GM18502 (cell line): ENCODE data around the gene HSPH1.
"Not testable (repeated sequence)": the region's sequence is repeated elsewhere in the genome, so short reads cannot be mapped to it uniquely, and the experiment has no call there.

ENCODE experiments used
- ATAC-seq: cut with Tn5 transposase; IDR thresholded peaks from one replicate; pipeline ENCODE4 v1.9.1; 2021; ENCODE audit warnings: mild to moderate bottlenecking; ENCODE audit not compliant: unreplicated experiment, poor library complexity

The HSPH1 gene

DNA sequence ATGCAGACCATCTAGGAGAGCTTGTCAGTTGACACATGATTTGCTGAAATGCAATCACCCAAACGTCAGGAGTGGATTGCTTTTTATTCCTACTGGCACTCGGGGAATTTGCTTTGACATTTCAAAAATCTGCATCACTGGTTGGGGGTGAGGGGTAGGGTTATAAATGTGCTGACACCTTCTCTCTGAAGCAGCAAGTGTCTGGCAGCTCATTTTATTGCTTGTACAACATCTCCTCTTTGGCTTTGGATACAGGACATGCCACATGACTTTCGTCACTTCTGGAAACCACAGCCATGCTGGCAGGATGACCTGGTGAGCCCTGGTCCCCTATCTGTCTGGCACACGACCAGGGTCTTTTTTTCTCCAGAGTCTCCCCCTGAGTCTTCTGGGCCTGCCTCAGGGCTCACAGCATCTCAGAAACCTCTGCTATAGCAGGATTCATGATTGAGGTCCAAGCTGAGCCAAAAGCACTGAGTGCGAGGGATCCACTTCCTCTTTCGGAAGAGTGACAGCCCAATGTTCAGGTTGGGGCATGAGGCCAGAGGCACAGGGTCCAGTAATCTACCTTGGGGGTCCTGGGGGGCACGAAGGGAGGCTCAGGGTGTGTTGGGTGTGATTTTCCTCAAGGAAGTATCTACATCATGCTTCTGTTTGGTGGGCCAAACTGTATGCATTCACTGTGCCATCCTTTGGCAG is 60.1 kb downstream of the HSPH1 start:
- ATAC-seq = no peak

DNA sequence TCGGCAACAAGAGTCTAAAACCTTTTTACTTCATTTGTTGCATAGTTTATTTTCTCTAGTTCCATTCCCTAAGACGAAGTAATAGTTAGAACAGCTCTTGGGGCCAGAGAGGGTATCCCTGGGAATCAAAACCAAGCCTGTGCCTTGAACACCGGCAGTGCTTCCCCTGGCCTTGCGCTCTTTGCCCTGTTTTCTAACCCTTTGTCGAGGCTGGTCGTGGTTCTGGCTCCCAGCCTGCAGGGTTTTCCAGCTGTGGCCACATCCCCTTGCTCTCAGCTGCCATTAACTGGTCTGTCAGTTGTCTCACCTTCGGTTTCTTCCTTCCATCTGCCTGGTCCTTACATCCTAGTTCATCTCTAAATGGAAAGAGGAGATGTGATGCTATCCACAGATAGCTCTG is 61.0 kb downstream of the HSPH1 start:
- no peak for ATAC-seq

DNA sequence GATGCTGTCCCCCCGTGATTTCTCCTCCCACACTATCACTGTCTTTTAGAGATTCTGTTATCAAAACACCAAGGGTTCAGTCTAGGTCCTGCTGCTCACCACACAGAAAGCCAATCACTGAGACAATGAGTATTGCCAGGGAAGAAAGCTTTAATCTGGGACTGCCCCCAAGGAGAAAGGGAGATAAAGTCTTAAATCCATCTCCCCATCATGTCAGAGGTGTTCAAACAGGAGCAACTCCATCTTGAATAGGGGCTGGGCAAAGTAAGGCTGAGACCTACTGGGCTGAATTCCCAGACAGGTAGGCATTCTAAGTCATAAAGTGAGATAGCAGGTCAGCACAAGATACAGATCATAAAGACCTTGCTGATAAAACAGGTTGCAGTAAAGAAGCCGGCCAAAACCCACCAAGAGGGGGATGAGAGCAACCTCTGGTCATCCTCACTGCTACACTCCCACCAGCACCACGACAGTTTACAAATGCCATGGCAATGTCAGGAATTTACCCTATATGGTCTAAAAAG is 63.7 kb downstream of the HSPH1 start:
- ATAC-seq = not testable (repeated sequence)

DNA sequence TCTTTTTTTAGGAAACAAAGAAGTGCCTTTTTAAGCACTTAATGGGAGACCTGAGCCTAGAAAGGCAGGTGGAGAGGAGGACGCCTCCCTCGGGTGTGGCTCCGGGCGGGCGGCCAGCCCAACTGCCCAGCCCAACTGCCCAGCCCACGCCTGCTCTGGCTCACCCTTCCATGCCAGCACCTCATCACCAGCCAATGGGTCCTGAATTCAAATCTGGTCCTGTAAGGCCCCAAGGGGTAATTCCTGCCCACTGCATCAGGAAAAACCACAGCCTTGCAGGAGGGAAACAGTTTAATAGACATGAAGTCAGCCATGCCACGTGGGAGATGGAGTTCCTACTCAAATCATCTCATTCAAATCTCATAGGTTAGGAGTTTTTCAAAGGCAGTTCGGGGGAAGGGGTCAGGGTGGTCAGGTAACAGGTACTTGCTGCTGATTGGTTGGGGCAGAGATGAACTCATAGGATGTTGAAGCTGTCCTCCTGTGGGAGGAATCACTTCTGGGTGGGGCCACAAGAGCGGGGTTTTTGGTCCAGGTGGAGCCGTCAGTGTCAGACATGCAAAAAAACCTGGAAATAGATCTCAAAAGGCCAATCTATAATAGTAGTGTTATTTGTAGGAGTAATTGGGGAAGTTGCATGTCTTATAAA is 64.9 kb downstream of the HSPH1 start:
- no peak for ATAC-seq

DNA sequence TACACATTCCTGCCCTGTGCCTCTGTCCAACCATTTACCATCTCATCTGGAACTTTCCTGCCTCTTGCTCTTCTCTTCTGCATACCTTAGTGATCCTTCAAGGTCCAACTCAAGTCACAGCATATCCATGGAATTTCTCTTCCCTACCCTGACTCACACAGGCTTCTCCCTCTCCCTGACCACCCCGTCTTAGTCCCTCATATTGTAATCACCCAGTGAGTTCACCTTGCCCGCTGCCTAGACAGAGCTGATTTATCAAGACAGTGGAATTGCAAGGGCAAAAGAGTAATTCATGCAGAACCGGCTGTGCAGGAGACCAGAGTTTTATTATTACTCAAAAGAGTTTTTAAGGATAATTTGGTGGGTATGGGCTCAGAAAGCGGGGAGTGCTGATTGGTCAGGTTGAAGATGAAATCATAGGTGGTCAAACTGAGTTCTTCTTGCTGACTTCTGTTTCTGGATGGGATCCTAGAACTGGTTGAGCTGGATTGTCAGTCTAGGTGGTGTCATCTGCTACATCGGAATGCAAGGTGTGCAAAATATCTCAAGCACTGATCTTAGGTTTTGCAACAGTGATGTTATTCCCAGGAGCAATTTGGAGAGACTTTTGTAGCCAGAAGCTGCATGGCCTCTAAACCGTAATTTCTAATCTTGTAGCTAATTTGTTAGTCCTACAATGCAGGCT is 67.2 kb downstream of the HSPH1 start:
- ATAC-seq = no peak

DNA sequence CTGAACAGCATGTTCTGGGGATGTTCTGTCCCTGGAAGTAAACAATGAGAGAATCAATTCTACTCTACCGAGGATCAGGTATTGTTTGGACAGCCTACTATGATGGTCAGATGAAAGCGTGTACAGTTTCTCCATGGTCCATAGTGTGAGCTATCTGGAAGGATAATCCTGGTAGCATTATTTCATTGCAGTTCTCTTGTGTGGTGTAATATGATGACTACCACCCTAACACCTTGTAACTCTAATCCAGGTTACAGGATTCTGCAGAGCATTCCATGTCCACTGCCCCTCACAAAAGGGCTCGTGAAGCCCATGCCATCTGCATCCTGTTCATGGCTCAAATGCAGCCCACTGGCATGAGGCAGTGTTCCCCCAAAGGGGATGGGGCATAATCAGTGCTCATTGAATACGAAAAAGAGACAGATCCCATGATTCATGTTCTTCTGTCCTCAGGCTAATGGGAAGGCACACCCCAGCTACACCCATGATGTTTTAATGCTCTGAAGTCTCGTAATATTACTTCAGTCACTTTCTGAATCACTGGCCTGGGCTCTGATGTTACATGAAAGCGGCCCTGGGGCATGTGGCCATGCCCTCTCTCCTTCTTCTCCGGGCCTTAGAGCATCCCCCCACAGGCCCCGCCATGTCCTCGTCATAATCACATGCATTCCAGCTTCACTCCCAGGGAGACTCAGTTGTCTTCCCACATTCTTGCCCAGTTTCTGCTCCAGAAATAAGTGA is 68.4 kb downstream of the HSPH1 start:
- ATAC-seq = no peak

DNA sequence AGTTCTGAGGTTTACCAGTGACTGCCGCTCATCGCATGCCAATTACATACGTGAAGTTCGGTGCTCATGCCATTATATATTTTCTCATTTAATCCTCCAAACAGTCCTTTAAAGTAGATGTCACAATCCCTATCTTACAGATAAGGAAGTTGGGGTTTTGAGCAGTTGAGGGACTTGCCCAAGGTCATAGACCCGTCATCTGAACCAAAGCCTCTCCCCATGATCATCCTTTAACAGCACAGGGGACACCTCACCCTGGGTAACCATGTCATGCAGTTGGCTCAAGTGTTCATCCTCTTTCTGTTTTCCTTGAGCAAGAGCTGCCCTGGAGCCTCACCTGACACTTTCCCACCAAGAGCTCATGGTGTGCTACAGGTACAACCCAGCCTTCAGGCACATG is 69.1 kb downstream of the HSPH1 start:
- no peak for ATAC-seq

DNA sequence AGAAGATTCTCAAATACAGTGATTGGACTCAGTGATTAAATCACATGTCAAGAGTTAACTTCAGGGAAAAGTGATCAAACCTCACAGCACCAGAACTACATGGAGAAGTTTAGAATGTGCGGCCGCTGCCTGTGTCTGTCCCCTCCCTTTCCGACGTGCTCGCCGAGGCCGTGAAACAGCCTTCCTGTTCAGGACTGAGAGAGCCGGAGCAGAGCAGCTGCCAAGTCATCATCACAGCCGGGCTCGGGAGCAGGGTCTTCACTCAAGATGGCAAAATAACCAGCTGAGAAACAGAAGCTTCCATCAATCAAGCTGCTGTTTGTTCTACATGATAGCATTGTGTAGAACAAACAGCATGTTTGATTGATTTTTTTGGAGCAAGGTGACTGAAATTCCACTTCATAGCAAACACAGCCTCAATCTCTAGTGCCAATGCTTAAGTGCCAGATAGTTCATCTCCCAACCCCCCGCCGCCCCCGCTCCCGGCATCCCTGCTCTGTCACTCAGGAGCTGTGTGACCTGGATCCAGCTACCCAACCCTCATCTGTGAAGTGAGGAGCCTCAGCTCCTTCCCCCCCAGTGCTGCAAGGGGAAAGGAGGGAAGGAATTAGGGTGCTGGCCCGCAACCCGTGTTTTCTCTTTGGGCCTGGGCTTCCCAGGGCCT is 70.6 kb downstream of the HSPH1 start:
- no peak for ATAC-seq

DNA sequence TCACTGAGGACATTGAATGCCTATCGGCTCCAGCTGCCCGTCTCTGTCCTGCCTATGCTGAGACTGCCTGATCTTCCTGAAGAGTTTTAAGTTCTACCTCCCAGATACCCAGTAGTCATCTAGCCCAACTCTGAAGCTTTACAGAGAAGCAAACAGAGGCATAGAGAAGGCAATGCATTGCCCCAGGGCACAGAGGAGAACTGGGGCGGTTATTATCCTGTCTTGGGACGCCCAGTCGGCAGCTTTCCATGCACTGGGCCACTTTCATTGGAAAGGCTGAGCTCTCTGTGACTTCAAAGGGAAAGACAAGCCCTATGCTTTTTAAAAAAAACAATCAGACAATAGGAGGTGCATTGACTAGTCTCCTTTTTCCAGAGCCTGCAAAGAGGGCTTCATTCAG is 71.6 kb downstream of the HSPH1 start:
- ATAC-seq = no peak

DNA sequence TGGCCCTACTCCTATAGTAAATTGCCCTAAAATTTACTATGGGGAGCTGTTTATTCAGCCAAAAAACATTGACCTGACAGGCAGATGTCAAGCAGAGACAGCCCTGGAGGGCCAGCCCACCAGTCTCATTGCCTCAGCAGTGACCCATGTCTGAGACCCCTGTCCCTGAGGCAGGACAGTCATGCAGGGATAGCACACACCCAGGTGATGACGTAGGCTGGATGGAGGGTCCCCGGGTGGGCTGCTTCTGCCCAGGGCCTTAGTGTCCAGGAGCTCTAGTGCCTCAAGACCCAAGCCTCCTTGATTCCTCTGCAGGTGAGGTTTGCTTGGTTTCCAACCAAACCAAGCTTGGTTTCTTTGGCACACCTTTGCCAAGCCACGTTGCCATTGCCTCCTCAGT is 72.1 kb downstream of the HSPH1 start:
- ATAC-seq = no peak

DNA sequence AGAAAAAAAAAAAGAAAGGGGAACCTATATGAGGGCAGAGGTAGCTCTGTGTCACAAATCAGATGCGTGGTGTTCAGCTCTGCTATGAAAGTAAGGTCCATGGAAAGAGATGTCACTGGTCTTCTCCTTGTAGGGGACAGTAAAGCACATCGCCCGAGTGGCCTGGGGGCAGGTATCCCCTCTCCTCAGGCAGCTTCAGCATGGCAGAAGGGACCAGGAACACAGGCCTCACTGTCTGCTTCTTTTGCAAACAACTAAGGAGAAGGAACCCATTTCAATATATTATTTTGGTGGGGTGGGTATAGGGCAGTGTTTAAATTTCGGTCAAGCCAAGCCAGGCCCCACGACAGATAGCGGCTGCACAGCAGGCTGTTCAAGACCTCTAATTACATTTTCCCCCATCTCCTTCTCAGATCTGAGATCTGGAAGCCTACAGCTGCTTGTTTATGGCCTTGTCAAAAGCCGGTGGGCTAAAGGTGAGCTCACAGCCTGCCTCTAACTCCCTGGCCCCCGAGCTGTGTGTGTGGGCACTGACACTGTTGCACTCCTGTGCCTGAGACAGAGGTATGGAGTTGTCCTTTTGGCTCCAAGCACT is 72.8 kb downstream of the HSPH1 start:
- ATAC-seq = no peak
